ENCODE measurements around the gene MVB12B.
A peak's percentile ranks its signal among the peaks of the same experiment; 100 is the strongest.

MVB12B gene

DNA sequence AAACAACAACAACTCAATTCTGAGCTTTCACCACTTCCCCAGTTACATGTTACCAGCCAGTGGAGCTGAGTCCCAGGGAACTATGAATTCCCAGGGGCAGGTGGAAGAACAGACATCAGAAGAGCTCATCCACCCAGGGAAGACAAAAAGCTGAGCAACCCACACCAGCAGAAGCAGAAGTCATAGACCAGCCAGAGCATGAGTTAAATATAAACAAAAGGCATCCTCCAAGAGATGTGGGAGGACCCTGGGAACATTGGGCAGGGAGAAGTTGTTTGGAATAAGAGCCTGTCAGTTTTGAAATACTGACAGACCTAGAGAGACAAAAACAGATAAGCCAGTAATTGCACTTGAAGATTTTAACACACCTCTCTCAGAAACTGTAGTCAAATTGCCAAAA lies 184.8 kb downstream of the MVB12B start:
- TF ChIP-seq POLR2AphosphoS5 (IDR thresholded peaks at IDR 0.05; ENCODE audit: low read depth, low read length) (no peak), FOXP2 (optimal IDR thresholded peaks at IDR 0.05; ENCODE audit: borderline replicate concordance, extremely low read depth, extremely low read length, insufficient read depth) (no peak), SIN3A (IDR thresholded peaks at IDR 0.05; ENCODE audit: borderline replicate concordance, insufficient read depth, low read length) (no peak), TAF1 (IDR thresholded peaks at IDR 0.05; ENCODE audit: borderline replicate concordance, insufficient read depth, low read length) (no peak)
- TF ChIP-seq, protein P1, sequence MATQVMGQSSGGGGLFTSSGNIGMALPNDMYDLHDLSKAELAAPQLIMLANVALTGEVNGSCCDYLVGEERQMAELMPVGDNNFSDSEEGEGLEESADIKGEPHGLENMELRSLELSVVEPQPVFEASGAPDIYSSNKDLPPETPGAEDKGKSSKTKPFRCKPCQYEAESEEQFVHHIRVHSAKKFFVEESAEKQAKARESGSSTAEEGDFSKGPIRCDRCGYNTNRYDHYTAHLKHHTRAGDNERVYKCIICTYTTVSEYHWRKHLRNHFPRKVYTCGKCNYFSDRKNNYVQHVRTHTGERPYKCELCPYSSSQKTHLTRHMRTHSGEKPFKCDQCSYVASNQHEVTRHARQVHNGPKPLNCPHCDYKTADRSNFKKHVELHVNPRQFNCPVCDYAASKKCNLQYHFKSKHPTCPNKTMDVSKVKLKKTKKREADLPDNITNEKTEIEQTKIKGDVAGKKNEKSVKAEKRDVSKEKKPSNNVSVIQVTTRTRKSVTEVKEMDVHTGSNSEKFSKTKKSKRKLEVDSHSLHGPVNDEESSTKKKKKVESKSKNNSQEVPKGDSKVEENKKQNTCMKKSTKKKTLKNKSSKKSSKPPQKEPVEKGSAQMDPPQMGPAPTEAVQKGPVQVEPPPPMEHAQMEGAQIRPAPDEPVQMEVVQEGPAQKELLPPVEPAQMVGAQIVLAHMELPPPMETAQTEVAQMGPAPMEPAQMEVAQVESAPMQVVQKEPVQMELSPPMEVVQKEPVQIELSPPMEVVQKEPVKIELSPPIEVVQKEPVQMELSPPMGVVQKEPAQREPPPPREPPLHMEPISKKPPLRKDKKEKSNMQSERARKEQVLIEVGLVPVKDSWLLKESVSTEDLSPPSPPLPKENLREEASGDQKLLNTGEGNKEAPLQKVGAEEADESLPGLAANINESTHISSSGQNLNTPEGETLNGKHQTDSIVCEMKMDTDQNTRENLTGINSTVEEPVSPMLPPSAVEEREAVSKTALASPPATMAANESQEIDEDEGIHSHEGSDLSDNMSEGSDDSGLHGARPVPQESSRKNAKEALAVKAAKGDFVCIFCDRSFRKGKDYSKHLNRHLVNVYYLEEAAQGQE (IDR thresholded peaks at IDR 0.05; ENCODE audit: insufficient read depth in 1 of 2, low read depth in 2 of 2, low read length in 2 of 2), result no peak

DNA sequence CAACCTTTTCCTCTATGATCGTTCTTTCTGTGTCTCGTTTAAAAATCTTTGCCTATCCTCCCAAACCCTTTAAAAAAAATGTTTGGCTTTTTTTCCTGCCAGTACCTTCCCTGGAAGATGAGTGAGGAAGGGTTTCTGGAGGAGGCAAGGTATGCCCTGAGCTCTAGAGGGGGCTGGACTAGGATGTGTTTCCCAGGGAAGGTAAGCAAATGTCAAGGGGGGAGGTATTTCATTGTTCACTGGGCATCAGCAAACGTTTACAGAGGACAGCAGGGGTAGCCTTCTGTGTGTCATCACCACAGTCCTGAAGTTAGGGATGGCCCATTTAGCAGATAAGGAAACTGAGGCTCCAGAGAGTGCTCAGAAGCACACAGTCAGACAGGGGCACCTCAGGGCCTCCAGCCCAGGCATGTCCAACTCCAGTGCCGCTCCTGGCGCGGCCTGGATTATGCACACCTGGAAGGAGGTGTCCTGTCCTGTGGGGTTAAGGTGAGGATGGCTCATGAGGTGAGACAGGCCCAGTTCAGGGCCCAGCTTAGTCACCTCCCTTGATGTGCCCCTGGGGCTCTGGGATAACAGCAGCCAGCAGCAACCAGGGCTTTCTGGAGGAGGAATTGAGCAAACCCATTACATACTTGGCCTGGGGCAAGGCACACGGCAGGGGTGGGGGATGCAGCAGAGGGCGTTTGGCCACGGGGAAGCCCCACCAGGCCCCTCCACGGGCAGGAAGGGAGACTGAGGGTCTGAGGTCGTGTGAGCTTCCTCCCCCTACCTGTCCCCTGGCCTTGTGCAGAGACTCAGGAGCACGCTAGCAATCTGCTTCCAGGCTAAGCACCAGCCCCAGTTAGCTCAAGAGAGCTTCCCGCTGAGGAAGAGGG lies 186.8 kb downstream of the MVB12B start:
- TF ChIP-seq FOXP2 (optimal IDR thresholded peaks at IDR 0.05; ENCODE audit: borderline replicate concordance, extremely low read depth, extremely low read length, insufficient read depth) (no peak), SIN3A (IDR thresholded peaks at IDR 0.05; ENCODE audit: borderline replicate concordance, insufficient read depth, low read length) (no peak), POLR2AphosphoS5 (IDR thresholded peaks at IDR 0.05; ENCODE audit: low read depth, low read length) (no peak), TAF1 (IDR thresholded peaks at IDR 0.05; ENCODE audit: borderline replicate concordance, insufficient read depth, low read length) (no peak)
- TF ChIP-seq, protein P1 (IDR thresholded peaks at IDR 0.05; ENCODE audit: insufficient read depth in 1 of 2, low read depth in 2 of 2, low read length in 2 of 2), result no peak

DNA sequence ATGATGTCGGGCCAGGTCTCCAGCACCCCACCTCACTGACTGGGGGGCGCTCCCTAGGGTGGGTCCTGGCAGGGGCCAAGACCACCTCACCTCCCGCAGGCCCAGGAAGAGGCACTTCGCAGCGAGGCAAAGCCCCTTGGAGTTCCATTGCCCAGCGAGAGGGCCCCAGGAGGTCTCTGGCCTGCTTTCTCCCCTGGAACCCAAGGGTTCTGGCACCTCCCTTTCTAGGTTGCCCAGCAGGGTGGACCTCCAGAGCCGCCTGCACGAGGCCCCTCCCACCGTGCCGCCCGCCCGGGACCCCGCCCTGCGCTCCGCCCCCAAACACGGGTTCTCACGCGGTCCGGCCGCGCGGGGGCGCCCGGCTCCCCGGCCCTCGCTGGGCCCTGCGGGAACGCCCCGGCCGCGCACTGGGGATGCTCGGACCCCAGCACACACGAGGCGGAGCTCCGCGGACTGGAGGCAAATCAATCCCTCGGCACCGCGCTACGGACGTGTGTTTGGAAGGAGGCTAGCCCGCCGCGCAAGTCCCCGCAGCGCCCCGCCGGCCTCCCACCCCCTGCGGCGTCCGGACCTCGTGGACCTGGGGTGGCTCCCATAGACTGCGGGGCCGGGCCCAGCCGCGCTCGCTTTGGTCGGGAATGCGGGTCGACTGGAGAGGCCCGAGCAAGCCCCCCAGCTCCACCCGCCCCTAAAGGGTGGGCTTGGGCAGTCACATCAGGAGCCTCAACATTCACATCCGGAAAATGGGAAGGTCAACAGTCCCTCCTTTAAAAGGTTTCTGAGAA lies 187.6 kb downstream of the MVB12B start:
- TF ChIP-seq POLR2AphosphoS5 (IDR thresholded peaks at IDR 0.05; ENCODE audit: low read depth, low read length), result no peak
- TF ChIP-seq FOXP2 (optimal IDR thresholded peaks at IDR 0.05; ENCODE audit: borderline replicate concordance, extremely low read depth, extremely low read length, insufficient read depth), result peak; percentile 48

DNA sequence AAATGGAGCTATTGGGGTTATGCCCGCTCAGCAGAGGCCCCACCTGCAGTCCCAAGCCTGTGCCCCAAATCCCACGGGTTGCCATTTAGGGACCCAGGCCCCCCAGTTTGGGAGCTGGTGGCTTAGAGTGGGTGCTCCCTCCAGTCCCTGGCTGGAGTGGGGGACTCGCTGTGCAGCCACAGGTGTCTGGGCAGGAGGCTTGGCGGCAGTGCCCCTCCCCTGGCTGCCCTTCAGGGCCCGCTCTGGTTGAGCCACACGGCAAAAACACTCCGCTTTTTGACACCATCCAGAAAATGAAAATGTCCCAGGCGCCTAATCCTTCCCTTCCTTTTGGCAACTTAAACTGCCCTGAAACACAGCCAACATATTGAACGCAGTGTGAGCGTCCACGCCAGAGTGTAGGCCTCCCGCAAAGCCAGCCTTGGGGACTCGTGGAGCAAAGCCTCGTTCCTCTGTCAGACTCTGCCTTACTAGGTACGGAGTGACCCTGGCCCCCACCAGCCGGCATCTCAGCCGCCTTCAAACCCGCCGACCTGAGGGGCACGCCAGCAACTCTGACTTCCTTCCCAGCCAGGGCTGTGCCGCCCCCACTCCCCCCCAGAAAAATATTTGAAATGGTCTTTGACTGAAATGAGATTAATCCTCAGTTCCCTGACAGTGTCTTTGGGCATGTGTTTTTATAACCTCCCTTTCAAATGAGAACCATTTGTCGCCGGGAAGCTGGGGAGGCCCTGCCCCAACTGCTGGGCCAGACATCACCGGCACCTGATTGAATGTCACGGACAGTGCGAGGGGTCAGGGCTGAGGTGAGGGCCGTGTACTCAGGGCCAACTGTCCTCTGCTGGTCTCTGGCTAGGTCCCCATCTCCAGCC lies 188.6 kb downstream of the MVB12B start:
- TF ChIP-seq, protein P1 (IDR thresholded peaks at IDR 0.05; ENCODE audit: insufficient read depth in 1 of 2, low read depth in 2 of 2, low read length in 2 of 2), result no peak
- TF ChIP-seq TAF1 (IDR thresholded peaks at IDR 0.05; ENCODE audit: borderline replicate concordance, insufficient read depth, low read length), result no peak
- no peak for TF ChIP-seq SIN3A (IDR thresholded peaks at IDR 0.05; ENCODE audit: borderline replicate concordance, insufficient read depth, low read length)
- TF ChIP-seq POLR2AphosphoS5 (IDR thresholded peaks at IDR 0.05; ENCODE audit: low read depth, low read length), result no peak
- TF ChIP-seq FOXP2 (optimal IDR thresholded peaks at IDR 0.05; ENCODE audit: borderline replicate concordance, extremely low read depth, extremely low read length, insufficient read depth), result no peak

All from PFSK-1 (cell line).